DMS114 treated with DMSO at 0.1 percent for 48 hours (cell line): Measurements from ENCODE around the gene MAVS.
"Not testable (repeated sequence)": the region's sequence is repeated elsewhere in the genome, so short reads cannot be mapped to it uniquely, and the experiment has no call there.

Source experiments
- DNase-seq: peaks from one replicate; lab custom pipeline; 2025; ENCODE audit not compliant: unreplicated experiment; lab: John Stamatoyannopoulos, UW

The MAVS gene

DNA sequence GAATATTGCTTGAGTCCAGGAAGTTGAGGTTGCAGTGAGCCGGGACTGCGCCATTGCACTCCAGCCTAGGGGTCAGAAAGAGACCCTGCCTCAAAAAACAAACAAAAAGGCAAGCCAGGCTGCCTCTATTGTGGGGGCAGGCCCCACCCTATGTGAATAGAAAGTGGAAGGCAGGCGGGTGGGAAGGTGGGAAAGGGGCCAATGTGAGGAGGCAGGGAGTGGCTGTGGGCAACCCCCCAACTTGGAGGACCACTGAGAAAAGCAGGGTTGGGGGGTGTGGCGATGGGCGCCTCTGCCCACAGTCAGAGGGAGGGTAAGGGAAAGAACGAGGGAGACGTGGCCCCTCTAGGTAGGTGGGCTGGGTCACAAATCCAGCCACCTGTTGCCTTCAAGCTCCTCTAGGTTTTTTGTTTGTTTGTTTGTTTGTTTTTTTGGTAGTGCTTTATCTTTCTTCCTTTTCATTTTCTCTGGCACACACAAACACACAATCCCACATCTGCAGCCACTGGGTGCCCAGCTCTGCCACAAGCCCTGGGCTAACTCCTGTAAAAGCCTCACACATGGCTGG, 31.6 kb upstream of the MAVS start:
- no peak for DNase-seq

DNA sequence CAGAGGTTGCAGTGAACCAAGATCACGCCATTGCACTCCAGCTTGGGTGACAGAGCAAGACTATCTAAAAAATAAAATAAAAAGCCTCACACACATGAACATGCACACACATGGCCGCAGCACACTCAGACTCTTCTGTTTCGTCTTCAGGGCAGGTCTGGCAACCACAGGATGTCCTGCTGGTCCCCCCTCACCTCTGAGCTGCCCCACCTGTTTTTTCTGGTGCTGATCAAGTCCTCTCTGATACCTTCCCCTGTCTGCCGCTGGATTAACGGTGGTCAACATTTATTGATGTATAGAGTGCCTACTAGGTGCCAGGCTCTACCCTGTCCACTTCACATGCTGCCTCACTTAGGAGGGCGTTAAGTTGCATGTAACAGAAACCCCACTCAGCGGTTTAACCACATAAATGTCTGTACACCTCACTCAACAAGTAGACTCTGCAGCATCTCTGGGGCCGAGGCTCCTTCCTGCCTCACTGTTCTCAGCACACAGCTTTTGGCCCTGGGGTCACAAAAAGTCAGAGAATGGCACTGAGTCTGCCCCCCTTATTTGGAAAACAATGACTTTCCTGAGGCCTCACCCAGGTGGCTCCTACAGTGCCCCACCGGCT, 30.8 kb upstream of the MAVS start:
- DNase-seq = no peak

DNA sequence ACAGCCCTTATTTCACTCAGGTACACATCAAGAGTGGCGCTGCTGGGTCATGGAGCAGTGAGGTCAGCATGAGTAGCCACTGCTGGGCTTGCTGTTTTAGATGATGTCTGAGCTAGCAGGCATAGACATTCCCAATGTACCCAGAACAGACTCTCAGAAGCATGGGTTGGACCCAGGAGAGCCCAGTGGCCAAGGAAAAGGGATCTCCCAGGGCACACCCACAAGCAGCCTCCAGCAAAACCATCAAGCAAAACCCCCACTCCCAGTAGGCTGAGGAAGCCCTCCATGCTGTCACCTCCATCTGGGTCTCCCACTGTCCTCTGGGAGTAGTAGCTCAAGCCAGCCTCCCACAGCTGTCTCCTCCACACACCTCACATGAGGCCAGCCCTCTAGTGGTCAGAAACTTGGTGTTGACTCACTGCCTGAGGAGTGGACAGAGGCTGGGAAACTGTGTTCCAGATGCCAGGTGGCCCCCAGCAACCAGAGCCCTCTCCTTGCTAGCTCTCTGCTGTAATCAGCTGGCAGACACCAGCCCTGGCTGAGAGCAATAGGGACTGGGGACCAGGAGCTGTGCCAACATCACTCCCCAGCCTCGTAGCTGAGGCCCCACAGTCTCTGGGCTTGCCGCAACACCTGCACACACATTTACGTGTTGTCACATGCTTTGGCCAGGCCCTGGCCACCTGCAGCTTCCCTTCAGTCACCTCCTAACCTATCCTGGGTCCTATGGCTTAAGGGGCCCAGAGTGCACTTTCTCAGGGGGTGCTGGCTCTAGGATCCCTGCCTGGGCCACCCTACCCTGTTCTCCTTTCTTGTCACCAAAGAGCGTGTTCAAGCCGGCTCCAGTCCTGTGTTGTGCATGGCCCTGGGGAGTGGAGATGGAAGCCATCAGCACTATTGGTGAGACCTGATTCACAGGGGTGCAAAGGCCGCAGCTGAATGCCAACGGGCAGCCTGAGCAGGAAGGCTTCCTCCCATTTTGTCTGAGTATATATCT, 28.2 kb upstream of the MAVS start:
- DNase-seq = peak; percentile 65

DNA sequence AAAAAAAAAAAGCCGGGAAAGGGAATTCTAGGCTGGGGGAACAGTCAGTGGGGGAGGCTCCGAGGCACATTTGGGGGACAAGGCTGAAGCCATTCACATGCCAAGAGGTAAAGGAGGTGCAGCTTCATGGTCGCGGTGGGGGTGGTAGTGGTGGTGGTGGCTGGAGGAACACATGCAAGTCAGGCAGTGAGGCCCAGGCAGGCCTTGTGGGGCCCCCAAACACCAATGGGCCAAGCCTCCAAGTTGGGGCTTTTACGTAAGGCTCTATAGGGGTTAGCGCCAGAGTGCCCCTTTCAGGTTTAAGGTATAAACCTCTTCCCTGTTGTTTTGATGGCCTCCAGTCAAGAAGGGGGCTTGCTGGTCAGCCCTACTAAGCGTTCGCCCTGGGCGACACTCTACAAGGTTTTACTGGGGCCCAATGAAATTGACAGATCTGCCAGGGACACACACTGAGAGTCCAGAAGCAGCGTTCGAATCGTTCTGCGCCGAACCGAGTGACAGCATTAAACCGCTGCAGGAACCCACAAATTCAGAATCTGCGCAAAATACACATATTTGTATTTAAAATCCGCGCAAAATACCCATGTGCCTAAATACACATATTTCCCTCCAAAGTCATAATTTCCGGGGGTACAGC, 27.1 kb upstream of the MAVS start:
- no peak for DNase-seq

DNA sequence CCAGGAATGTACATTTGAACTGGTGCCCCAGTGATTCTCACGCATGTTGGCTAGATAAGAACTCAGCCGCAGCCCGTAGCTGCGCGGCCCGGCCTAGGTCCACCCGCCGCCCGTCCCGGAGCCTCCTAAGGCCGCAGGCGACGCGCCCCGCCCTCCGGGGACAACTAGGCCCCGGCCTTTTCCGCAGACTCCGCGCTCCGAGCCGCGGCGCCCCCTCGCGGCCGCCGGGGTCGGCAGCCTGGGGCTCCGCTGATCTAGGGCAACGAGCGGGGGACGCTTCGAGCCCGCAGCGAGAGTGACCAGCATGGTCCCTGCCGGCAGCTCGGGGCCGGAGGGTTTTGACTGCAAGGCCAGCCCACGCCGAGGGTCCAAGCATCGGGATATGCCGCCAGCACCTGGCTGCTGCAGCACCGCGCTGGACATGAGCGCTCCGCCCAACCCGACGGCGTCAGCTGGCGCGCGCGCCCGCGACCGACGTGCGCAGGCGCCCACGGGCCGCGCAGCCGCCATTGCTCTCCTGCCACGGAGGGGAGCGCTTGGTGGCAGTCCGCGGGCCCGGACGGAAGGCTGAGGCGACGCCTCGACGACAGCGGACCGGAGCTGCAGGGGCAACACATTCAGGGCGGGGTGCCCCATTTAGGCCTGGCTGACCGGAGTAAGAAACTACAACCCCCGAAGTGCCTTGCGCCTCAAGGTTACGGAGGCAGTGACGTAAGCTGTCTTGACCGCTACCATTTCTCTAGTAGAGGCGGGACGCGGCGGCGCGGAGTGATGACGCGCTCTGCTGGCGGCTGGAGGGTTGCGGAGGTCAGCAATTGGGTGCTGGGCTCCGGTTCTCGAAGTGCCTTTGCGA, 26.4 kb upstream of the MAVS start, which contains the start of gene AP5S1:
Gene AP5S1, plus strand, starts transcription at position 500 of the 853 bp plus-strand sequence. CDS start 1,571 bp downstream, outside the sequence.
- peak; percentile 87 for DNase-seq

DNA sequence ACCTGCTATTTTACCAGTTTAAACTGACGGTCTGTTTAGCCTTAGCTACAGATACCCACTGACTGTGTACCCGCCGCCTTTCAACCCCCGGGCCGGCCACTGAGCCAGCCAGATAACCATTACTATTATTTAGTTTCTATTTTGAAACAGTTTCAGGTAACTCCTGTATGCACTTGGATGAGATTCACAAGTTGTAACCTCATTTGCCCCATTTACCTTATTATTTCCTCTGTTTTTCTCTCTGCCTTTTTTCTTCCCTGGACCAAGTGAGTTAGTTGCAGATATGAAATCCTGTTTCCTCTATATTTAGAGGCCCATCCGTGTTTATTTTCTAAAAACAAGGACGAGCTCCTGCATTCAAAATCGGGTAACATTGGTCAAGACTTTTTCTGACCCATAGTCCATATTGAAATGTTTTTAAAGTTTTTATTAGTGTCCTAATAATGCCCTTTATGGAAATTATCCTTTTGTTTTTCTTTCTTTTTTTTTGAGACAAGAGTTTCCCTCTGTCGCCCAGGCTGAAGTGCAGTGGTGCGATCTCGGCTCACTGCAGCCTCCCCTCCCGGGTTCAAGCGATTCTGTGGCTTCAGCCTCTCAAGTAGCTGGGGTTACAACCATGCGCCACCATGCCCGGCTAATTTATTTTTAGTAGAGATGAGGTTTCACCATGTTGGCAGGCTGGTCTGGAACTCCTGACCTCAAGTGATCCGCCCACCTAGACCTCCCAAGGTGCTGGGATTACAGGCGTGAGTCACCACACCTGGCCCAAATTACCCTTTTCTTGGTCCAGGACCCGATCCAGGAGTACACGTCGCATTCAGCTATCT, 25.5 kb upstream of the MAVS start:
- DNase-seq = no peak

DNA sequence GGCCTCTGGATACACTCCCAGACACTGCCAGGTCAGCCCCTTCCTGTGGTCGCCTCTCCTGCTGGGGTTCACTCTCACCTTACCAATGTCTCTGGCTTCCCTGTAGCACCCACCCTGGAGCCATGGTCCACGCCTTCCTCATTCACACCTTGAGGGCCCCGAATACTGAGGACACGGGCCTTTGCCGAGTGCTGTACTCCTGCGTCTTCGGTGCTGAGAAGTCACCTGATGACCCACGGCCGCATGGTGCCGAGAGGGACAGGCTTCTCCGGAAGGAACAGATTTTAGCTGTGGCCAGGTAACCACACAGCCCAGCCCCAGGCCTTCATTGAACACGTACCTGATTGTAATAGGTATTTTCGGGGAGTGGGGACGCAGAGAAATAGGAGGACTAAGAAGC, 24.6 kb upstream of the MAVS start:
- no peak for DNase-seq

DNA sequence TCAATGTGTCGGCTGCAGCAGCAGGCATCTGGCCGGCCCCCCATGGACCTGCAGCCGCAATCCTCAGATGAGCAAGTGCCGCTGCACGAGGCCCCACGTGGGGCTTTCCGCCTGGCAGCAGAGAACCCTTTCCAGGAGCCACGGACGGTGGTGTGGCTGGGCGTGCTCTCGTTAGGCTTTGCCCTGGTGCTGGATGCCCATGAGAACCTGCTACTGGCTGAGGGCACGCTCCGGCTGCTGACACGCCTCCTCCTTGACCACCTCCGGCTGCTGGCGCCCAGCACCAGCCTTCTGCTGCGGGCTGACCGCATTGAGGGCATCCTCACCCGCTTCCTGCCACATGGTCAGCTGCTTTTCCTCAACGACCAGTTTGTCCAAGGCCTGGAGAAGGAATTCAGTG, 22.8 kb upstream of the MAVS start:
- no peak for DNase-seq

DNA sequence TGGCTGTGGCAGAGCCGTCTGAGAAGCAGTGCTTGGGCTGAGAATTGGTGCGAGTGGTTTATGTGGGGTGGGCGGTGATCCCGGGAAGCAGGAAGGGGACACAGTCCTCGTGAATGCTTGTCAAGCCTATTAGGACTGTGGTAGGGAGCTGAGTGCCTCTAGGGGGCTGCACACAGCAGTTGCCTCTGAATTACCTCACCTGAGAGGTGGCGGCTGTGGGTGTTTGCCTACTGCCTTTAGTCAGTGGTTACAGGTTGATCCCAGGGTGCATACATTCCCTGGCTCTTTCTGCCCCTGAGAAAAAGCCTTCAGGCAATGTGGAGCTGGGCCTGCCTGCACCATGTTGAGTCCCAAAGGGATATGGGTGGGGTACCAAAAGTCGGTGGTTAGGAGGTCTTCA, 21.1 kb upstream of the MAVS start:
- DNase-seq = no peak

DNA sequence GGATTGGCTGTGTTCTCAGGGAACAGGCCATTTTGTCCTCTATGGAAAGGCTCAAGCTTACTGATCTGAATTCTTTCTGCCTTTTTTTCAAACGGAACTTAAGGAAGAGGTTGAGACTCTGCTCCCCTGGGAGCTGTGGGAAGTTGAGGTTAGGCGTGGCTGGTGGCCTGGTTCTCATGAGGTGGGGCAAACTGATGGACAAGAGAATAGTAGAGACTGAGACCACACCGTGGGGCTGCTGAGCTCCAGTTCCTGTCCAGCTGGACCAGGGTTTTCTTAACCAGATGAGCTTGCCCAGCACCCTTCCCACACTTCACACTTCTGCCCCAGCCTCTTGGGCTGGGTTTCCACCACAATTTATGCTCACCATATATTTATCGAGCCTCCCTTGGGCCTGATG, 20.2 kb upstream of the MAVS start:
- no peak for DNase-seq

DNA sequence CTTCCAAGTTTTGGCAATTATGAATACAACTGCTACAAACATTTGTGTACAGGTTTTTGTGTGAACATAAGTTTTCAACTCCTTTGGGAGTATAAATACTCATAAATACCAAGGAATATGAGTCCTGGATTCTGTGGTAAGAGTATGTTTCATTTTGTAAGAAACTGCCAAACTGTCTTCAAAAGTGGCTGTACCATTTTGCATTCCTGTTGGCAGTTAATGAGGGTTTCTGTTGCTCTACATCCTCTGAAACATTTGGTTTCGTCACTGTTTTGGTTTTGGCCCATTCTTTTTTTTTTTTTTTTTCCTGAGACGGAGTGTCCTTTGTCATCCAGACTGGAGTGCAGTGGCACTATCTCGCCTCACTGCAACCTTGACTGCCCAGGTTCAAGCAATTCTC, 17.8 kb upstream of the MAVS start:
- no peak for DNase-seq

DNA sequence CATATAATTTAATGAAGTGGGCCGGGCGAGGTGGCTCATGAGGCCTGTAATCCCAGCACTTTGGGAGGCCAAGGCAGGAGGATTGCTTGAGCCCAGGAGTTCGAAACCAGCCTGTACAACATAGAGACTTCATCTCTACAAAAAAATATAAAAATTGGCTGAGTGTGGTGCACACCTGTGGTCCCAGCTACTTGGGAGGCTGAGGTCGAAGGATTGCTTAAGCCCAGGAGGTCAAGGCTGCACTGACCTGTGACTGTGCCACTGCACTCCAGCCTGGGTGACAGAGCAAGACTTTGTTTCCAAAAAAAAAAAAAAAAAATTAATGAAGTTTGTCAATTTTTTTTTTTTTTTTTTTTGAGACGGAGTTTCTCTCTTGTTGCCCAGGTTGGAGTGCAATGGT, 16.7 kb upstream of the MAVS start:
- DNase-seq = not testable (repeated sequence)

DNA sequence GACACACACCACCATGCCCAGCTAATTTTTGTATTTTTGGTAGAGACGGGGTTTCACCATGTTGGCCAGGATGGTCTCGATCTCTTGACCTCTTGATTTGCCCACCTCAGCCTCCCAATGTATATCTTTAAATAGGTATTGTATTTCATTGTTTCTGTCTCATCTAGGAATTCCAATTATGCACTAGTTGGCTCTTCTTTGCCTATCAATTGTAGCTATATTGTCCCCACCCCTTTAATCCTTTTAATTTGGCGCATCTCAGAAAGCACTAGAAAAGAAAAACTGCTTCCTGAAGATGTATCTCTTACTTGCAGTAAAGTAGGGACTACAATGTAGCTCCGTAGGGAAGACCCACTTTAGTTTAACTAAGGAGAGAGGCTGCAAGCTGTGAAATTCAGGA, 10.5 kb upstream of the MAVS start:
- DNase-seq = no peak

DNA sequence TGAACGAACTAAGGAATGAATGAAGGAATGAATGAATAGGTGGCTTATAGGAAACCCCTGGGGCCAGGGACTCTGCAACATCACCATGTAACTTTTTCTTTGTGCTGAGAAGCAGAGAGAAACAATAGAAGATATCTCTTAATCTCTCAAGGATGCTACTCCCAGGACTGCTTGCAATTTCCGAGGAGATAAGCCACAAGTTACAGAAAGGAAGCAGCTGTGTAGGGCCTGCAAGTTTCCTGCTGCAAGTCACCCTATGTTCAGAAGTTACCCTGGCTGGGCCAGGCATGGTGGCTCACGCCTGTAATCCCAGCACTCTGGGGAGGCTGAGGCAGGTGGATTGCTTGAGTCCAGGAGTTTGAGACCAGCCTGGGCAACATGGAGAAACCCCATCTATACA, 7.3 kb upstream of the MAVS start:
- DNase-seq = no peak

DNA sequence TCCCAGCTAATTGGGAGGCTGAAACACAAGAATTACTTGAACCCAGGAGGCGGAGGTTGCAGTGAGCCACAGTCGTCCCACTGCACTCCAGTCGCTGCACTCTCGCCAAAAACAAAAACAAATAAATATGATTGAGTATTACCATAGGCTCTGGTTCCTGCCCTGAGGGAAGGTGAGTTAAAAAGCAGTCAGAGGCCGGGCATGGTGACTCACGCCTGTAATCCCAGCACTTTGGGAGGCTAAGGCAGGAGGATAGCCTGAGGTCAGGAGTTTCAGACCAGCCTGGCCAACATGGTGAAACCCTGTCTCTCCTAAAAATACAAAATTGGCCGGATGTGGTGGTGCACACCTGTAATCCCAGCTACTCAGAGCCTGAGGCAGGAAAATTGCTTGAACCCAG, 6.4 kb upstream of the MAVS start:
- DNase-seq = not testable (repeated sequence)

DNA sequence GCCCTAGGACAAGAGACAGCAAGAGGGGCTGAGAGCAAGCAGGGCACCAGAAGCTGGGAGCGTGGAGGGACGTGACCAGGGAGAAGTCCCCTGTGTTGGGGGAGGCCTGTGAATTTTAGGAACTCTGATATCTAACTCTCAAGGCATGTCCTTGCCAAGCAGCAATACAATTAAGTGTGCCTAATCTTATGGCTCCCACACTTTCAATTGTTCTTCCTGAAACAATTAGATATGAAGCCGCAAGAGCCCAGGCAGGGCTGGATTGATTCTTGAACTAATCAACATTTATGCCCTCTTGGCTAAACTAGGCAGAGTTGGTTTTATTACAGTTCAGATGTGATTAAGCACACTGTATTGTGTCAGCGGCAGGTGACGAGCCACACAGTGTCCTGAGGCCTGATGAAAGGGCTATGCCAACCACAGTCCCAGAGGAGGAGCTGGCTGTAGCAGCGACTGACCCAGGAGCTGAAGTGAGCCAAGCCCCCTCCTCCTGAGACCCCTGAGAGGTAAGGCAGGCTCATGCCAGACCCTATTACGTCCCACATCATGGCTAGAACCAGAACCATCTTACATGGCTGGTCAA, 4.2 kb upstream of the MAVS start:
- no peak for DNase-seq

DNA sequence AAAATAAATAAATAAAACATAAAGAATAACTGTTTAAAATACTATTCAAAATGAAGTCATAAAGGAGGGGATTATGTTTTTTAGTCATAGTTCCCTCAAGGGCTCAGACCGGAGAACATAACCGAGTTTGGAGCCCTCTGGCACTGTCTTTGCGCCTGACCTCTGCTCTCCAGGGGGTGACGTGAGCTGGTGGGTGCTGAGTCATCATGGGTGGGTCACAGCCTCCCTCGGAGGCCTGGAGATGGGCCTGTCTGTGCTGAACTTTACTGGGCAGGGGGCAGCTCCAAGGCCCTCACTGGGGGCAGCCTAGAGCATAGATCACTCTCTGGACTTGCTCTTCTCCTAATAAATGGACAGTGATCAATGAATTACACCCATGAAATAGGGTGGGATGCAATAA, 3.1 kb upstream of the MAVS start:
- DNase-seq = no peak

DNA sequence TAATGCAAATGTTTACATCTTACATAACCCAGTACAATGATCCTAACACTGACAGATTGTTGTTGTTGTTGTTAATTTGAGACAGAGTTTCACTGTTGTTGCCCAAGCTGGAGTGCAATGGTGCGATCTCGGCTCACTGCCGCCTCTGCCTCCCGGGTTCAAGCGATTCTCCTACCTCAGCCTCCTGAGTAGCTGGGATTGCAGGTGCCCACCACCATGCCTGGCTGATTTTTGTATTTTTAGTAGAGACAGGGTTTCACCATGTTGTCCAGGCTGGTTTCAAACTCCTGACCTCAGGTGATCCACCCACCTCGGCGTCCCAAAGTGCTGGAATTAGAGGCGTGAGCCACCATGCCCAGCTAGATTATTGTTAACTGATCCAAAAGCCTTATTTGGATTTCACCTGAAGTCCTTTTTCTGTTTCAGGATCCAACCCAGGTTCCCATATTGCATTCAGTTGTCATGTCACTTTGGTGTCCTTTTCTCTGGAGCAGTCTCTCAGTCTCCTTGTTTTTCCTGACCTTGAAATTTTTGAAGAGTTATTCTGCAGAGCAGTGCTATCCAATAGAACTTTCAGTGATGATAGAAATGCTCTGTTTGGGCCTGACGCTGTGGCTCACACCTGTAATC, 2.5 kb upstream of the MAVS start:
- not testable (repeated sequence) for DNase-seq

DNA sequence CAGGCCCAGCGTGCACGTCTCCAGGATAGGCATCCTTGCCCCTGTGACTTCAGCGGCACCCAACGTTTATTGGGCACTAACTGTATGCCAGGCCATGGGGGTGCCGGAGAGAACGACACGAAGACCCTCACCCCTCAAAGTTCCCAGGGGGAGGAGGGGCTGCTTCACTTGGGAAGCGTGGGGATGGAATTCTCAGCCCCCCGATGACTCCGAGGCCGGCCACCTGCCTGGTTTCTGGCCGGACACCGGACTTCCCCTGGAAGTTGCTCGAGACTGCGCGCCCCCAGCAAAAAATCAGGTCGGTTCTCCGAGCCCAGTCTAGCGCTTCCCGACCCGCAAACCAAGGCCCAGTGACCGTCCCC, 275 bp upstream of the MAVS start:
- no peak for DNase-seq
